HEK293T (cell line): ENCODE data around the gene ABCB1.

Source experiments
- CTCF ChIA-PET: fragments of 350-600 bp; formaldehyde crosslinking; extraction: SDS; loops from one replicate; lab custom pipeline; 2021; ENCODE audit warnings: antibody characterized with exemption, inconsistent platforms; lab: Yijun Ruan, JAX
- POLR2A ChIA-PET: fragments of 350-600 bp; formaldehyde crosslinking; extraction: SDS; loops from one replicate; lab custom pipeline; 2020; ENCODE audit warnings: antibody characterized with exemption, inconsistent platforms; lab: Yijun Ruan, JAX
- DNase-seq: peaks from one replicate; pipeline ENCODE4 v3.0.0; 2012; ENCODE audit warnings: mixed read lengths; ENCODE audit errors: extremely low spot score
- ARNT ChIP-seq: fragments of 450-650 bp; IDR thresholded peaks from 2 replicates; pipeline ENCODE4 v1.6.1; 2017; ENCODE audit warnings: mild to moderate bottlenecking
- BHLHE40 ChIP-seq: fragments of 450-650 bp; IDR thresholded peaks from 2 replicates; pipeline ENCODE4 v1.6.1; 2016; ENCODE audit warnings: mild to moderate bottlenecking, moderate library complexity, borderline replicate concordance
- CTBP1 ChIP-seq: fragments of 450-650 bp; IDR thresholded peaks from 2 replicates; pipeline ENCODE4 v1.6.1; 2016; ENCODE audit warnings: borderline replicate concordance
- ELF4 ChIP-seq: fragments of 450-650 bp; IDR thresholded peaks from 2 replicates; pipeline ENCODE4 v1.6.1; 2017; ENCODE audit warnings: antibody characterized with exemption
- FOXA1 ChIP-seq: fragments of 450-650 bp; IDR thresholded peaks from 2 replicates; pipeline ENCODE4 v1.6.1; 2016; ENCODE audit warnings: mild to moderate bottlenecking
- FOXK2 ChIP-seq: fragments of 450-650 bp; IDR thresholded peaks from 2 replicates; pipeline ENCODE4 v1.6.1; 2016; ENCODE audit warnings: mild to moderate bottlenecking
- FOXM1 ChIP-seq: fragments of 450-650 bp; IDR thresholded peaks from 2 replicates; pipeline ENCODE4 v1.6.1; 2017; ENCODE audit warnings: mild to moderate bottlenecking, borderline replicate concordance
- HDGF ChIP-seq: fragments of 450-650 bp; IDR thresholded peaks from 2 replicates; pipeline ENCODE4 v1.6.1; 2017; ENCODE audit warnings: antibody characterized with exemption, borderline replicate concordance
- L3MBTL2 ChIP-seq: fragments of 450-650 bp; conservative IDR thresholded peaks from 2 replicates; pipeline ENCODE4 v1.6.1; 2016; ENCODE audit warnings: mild to moderate bottlenecking
- LEF1 ChIP-seq: fragments of 450-650 bp; IDR thresholded peaks from 2 replicates; pipeline ENCODE4 v1.6.1; 2017; ENCODE audit warnings: mild to moderate bottlenecking, borderline replicate concordance
- NFRKB ChIP-seq: fragments of 450-650 bp; IDR thresholded peaks from 2 replicates; pipeline ENCODE4 v1.6.1; 2016; ENCODE audit warnings: mild to moderate bottlenecking, moderate library complexity
- PKNOX1 ChIP-seq: fragments of 450-650 bp; IDR thresholded peaks from 2 replicates; pipeline ENCODE4 v1.6.1; 2016
- SP1 ChIP-seq: fragments of 450-650 bp; IDR thresholded peaks from 2 replicates; pipeline ENCODE4 v1.6.1; 2017
- SUZ12 ChIP-seq: fragments of 450-650 bp; IDR thresholded peaks from 2 replicates; pipeline ENCODE4 v1.6.1; 2016; ENCODE audit warnings: mild to moderate bottlenecking
- TARDBP ChIP-seq: fragments of 450-650 bp; IDR thresholded peaks from 2 replicates; pipeline ENCODE4 v1.6.1; 2016
- ZNF384 ChIP-seq: fragments of 450-650 bp; IDR thresholded peaks from 2 replicates; pipeline ENCODE4 v1.6.1; 2016

The ABCB1 gene

GRCh38 chr7:87510411-87510875, 90.2 kb downstream of the ABCB1 start:
- ChIA-PET CTCF (no interaction called here), POLR2A (no interaction called here)
- TF ChIP-seq CTBP1 (no peak), TARDBP (no peak), HDGF (no peak), FOXM1 (no peak), L3MBTL2 (no peak), SUZ12 (no peak), BHLHE40 (no peak), ARNT (no peak), SP1 (no peak), PKNOX1 (no peak), NFRKB (no peak), FOXK2 (no peak), ELF4 (no peak), LEF1 (no peak), ZNF384 (no peak), FOXA1 (no peak)
- DNase-seq = no peak

GRCh38 chr7:87507446-87507845, 93.2 kb downstream of the ABCB1 start:
- POLR2A ChIA-PET = no interaction called here
- no peak for DNase-seq
- CTCF ChIA-PET = interaction anchor here (0.8 to 1.4 kb wide), 4 partner anchors 67 to 188 kb away, joined by 3 to 5 read pairs (median 4); no protein-coding TSS in a partner anchor
- TF ChIP-seq LEF1 = no peak
- TF ChIP-seq NFRKB = no peak
- no peak for TF ChIP-seq ZNF384
- no peak for TF ChIP-seq CTBP1
- no peak for TF ChIP-seq ARNT
- TF ChIP-seq ELF4 = no peak
- TF ChIP-seq PKNOX1 = no peak

- POLR2A ChIA-PET = no interaction called here
- DNase-seq = no peak
- CTCF ChIA-PET = interaction anchor here (0.5 to 1.4 kb wide), 4 partner anchors 10 to 417 kb away, joined by 3 to 4 read pairs (median 4); no protein-coding TSS in a partner anchor
- no peak for TF ChIP-seq TARDBP
Measured at GRCh38 chr7:87506246-87507180, 94.2 kb downstream of the ABCB1 start.

GRCh38 chr7:87505557-87506245, 95.0 kb downstream of the ABCB1 start:
- POLR2A ChIA-PET = no interaction called here
- TF ChIP-seq NFRKB = no peak
- no peak for TF ChIP-seq SP1
- TF ChIP-seq FOXK2 = no peak
- no peak for TF ChIP-seq ZNF384
- TF ChIP-seq CTBP1 = no peak
- TF ChIP-seq ELF4 = no peak
- no peak for TF ChIP-seq FOXM1
- CTCF ChIA-PET = interaction anchor here (0.5 to 1.2 kb wide), 3 partner anchors 10 to 418 kb away, joined by 3 to 4 read pairs (median 3); no protein-coding TSS in a partner anchor

GRCh38 chr7:87505122-87505521, 95.6 kb downstream of the ABCB1 start:
- ChIA-PET POLR2A (no interaction called here), CTCF (interaction anchor here (0.6 to 0.9 kb wide), 2 partner anchors 25 to 249 kb away, joined by 3 read pairs; no protein-coding TSS in a partner anchor)
- TF ChIP-seq HDGF (no peak), BHLHE40 (no peak), L3MBTL2 (no peak), FOXM1 (no peak), NFRKB (no peak), ARNT (no peak), LEF1 (no peak), SP1 (no peak), CTBP1 (no peak), PKNOX1 (no peak), TARDBP (no peak), FOXA1 (no peak), ZNF384 (no peak), SUZ12 (no peak), FOXK2 (no peak), ELF4 (no peak)
- DNase-seq = no peak

More at GRCh38 chr7:87505557-87506245, 95.0 kb downstream of the ABCB1 start:
- DNase-seq = no peak

GRCh38 chr7:87499494-87499893, 101.2 kb downstream of the ABCB1 start:
- ChIA-PET CTCF (no interaction called here), POLR2A (no interaction called here)
- TF ChIP-seq PKNOX1 = no peak
- no peak for TF ChIP-seq SUZ12
- no peak for TF ChIP-seq FOXM1
- no peak for DNase-seq
